Lower lobe of right lung (tissue), 2 donors: ENCODE results near the gene DOCK6. TPM values are rescaled to one million over a fixed set of nuclear protein-coding genes. Genes with fewer than 3 reads are reported as not detected.

Source experiments
- ATAC-seq, 2 donors: fragments of 200-7000 bp; cut with Tn5 transposase; one replicate each; pipeline ENCODE4 v1.9.1; 2020 to 2022; ENCODE audit warnings: mild to moderate bottlenecking in 2 of 2, moderate library complexity in 2 of 2
- DNase-seq: peaks from one replicate; pipeline ENCODE4 v3.0.0-alpha.2; 2020
- H3K27ac ChIP-seq: fragments of 200-600 bp; one replicate; pipeline ENCODE4 v1.8.0; 2022
- H3K27me3 ChIP-seq: fragments of 200-600 bp; one replicate; pipeline ENCODE4 v1.8.0; 2022; ENCODE audit warnings: low read depth
- H3K36me3 ChIP-seq: fragments of 200-600 bp; one replicate; pipeline ENCODE4 v1.8.0; 2022; ENCODE audit warnings: mild to moderate bottlenecking
- H3K4me1 ChIP-seq: fragments of 200-600 bp; one replicate; pipeline ENCODE4 v1.8.0; 2022
- H3K4me3 ChIP-seq: fragments of 200-600 bp; one replicate; pipeline ENCODE4 v1.8.0; 2022; ENCODE audit warnings: mild to moderate bottlenecking
- H3K9me3 ChIP-seq: fragments of 200-600 bp; one replicate; pipeline ENCODE4 v1.8.0; 2022
- CTCF ChIP-seq: fragments of 200-600 bp; IDR thresholded peaks from one replicate; pipeline ENCODE4 v1.8.0; 2022; ENCODE audit warnings: antibody characterized with exemption, mild to moderate bottlenecking
- intact Hi-C: fragments of 100-400 bp; cut with DNase I; formaldehyde crosslinking; loops from one replicate; pipeline ENCODE4 v1.11.0; 2022
- total RNA-seq: library from RNA; stranded (reverse); fragmentation: NEBNext Ultra II Directional; extraction: Animal tissue kit (Norgen Biotek cat#: 25700); gene quantifications from one replicate; pipeline ENCODE4 v1.2.1, GENCODE V29; 2021
- donor health status: DM: no; HTN: yes; CAD: no; lungs with severe emphysema.

Gene DOCK6
- total RNA-seq, 1 donor from 2014 or later = 106 TPM

DNA sequence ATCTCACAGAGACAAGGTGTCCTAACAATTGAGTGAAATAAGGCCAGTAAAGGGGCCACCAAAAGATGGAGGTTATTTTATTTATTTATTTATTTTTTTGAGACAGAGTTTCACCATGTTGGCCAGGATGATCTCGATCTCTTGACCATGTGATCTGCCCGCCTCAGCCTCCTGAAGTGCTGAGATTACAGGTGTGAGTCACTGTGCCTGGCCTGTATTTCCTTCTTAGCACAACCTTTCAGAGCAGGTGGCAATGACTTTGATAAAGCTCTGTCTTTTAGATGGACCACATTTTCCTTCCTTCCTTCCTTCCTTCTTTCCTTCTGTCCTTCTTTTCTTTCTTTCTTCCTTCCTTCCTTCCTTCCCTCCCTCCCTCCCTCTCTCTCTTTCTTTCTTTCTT lies 11.0 kb upstream of the DOCK6 start:
- Histone ChIP-seq H3K4me3 (no peak overlapping the region), H3K9me3 (no peaks in the 10 kb centered on the region), H3K4me1 (peaks cover 10% of the 10 kb centered on the region), H3K27me3 (no peaks in the 10 kb centered on the region), H3K27ac (no peak overlapping the region), H3K36me3 (no peaks in the 10 kb centered on the region)
- no peak for TF ChIP-seq CTCF
- intact Hi-C loops = no loop called here
- ATAC-seq (no peak), DNase-seq (no peak)

DNA sequence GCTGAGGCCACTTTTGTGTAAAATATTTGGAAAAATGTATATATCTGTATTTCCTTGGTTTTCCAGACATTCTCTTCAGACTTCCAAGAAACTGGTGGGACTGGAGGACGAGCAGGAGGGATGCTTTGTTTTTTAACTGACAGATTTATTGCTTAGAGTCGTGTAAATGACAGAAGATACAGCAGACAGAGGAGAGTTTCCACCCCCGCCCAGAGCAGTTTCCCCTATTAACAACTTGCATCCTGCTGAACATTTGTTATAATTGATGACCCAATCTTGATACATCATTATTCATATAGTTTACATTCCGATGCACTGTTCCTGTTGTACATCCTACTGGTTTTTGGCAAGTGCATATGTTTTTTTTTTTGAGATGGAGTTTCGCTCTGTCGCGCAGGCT lies 7.1 kb upstream of the DOCK6 start:
- no peak for DNase-seq
- Histone ChIP-seq H3K4me1 (peaks cover 32% of the 10 kb centered on the region), H3K4me3 (peak overlapping the region; percentile 11), H3K27me3 (no peaks in the 10 kb centered on the region), H3K36me3 (no peaks in the 10 kb centered on the region), H3K27ac (peak overlapping the region; percentile 80), H3K9me3 (no peaks in the 10 kb centered on the region)
- intact Hi-C loops = no loop called here
- no peak for TF ChIP-seq CTCF
- peak in 1 of 2 donors; percentile 9 for ATAC-seq

GRCh38 chr19:11268783-11269267 lies 6.5 kb upstream of the DOCK6 start:
- DNase-seq = peak; percentile 60
- Histone ChIP-seq H3K27me3 (no peaks in the 10 kb centered on the region), H3K9me3 (no peaks in the 10 kb centered on the region), H3K36me3 (no peaks in the 10 kb centered on the region), H3K27ac (peak overlapping the region; percentile 80), H3K4me3 (no peak overlapping the region), H3K4me1 (peaks cover 36% of the 10 kb centered on the region)
- no peak for TF ChIP-seq CTCF
- intact Hi-C loops = no loop called here
- ATAC-seq = peak; percentile 52 to 58

- intact Hi-C loops = no loop called here
- Histone ChIP-seq H3K36me3 (no peaks in the 10 kb centered on the region), H3K27ac (peak overlapping the region; percentile 80), H3K4me1 (peaks cover 50% of the 10 kb centered on the region), H3K9me3 (no peaks in the 10 kb centered on the region), H3K4me3 (no peak overlapping the region), H3K27me3 (no peaks in the 10 kb centered on the region)
- no peak for DNase-seq
- ATAC-seq = no peak
- TF ChIP-seq CTCF = no peak
Measured at GRCh38 chr19:11267316-11268085, 5.2 kb upstream of the DOCK6 start.

- H3K4me1 ChIP-seq = peaks cover 58% of the 10 kb centered on the region
- H3K27me3 ChIP-seq = no peaks in the 10 kb centered on the region
- intact Hi-C loops = no loop called here
- H3K27ac ChIP-seq = peak overlapping the region; percentile 63
- H3K4me3 ChIP-seq = no peak overlapping the region
- no peaks in the 10 kb centered on the region for H3K9me3 ChIP-seq
- DNase-seq (peak; percentile 68), ATAC-seq (peak; percentile 15 to 51)
- H3K36me3 ChIP-seq = no peaks in the 10 kb centered on the region
- no peak for TF ChIP-seq CTCF
Measured at GRCh38 chr19:11265785-11266236, 3.5 kb upstream of the DOCK6 start.
